Tibial artery (tissue), 4 donors: ENCODE measurements around the gene STS.
"Not testable (repeated sequence)": the region's sequence is repeated elsewhere in the genome, so short reads cannot be mapped to it uniquely, and the experiment has no call there.

ENCODE experiments used
- DNase-seq, 2 donors: peaks; one replicate each; pipeline ENCODE4 v3.0.0-alpha.2; 2019
- H3K27ac ChIP-seq, 2 donors: fragments of 200-600 bp; sonication (generic) in 1 of 2; 1 replicate in 1 of 2; 2 replicates in 1 of 2; pipeline ENCODE4 v1.5.1; 2018 to 2019; ENCODE audit warnings: mild to moderate bottlenecking in 1 of 2
- H3K27me3 ChIP-seq, 2 donors: fragments of 200-600 bp; sonication (generic) in 1 of 2; one replicate each; pipeline versions ENCODE4 v1.5.1 to v1.6.0; 2016 to 2019
- H3K36me3 ChIP-seq, 3 donors: fragments of 200-600 bp; sonication (generic) in 2 of 3; one replicate each; pipeline ENCODE4 v1.5.1; 2016 to 2019; ENCODE audit warnings: mild to moderate bottlenecking in 2 of 3
- H3K4me1 ChIP-seq, 4 donors: fragments of 200-600 bp; sonication (generic) in 2 of 4; 1 replicate in 3 of 4; 2 replicates in 1 of 4; pipeline ENCODE4 v1.5.1; 2016 to 2019
- H3K4me3 ChIP-seq, 2 donors: fragments of 200-600 bp; sonication (generic) in 1 of 2; 1 replicate in 1 of 2; 2 replicates in 1 of 2; pipeline ENCODE4 v1.5.1; 2018 to 2019; ENCODE audit warnings: mild to moderate bottlenecking in 2 of 2
- H3K9me3 ChIP-seq, 3 donors: fragments of 200-600 bp; sonication (generic) in 1 of 3; one replicate each; pipeline ENCODE4 v1.5.1; 2016 to 2019
- CTCF ChIP-seq, 2 experiments: fragments of 200-600 bp in 1 of 2; fragments of 450-650 bp in 1 of 2; IDR thresholded peaks; one replicate each; pipeline ENCODE4 v1.5.1; 2017 to 2019; ENCODE audit warnings: antibody characterized with exemption in 2 of 2, mild to moderate bottlenecking in 1 of 2, moderate library complexity in 1 of 2
- intact Hi-C: fragments of 100-400 bp; cut with DNase I; formaldehyde crosslinking; loops from one replicate; pipeline ENCODE4 v1.15.0; 2023; ENCODE audit warnings: low total_unique reads

STS gene

GRCh38 chrX:7164174-7164573 lies 16.7 kb downstream of the STS start:
- Histone ChIP-seq H3K9me3 (peaks cover 0 to 5% (median 0%) of the 10 kb centered on the region in 3 donors), H3K4me3 (no peak overlapping the region), H3K27me3 (no peaks in the 10 kb centered on the region), H3K27ac (no peak overlapping the region), H3K36me3 (no peaks in the 10 kb centered on the region), H3K4me1 (peaks cover 0 to 19% (median 9%) of the 10 kb centered on the region in 4 donors)
- no peak for DNase-seq
- TF ChIP-seq CTCF (IDR thresholded peaks at IDR 0.05) = no peak
- intact Hi-C loops = no loop called here

DNA sequence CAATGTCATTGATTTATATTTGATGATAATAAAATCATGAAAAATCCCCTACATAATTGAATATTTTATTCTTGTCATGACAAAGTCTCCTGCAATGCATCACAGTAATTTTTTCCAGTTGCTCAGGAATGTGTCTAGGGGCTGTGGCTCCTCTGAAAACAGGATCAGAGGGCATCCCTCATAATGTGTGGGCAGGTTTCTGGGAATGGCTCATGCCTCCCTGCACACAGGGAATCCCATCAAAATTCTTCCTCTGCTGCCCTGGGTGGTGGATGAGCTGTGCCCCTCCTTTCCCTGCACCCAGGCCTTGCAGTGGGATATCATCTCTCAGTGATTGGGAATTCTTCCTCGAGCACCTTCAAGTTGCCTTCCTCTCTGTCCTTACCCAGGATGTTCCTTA lies 20.9 kb downstream of the STS start:
- H3K36me3 ChIP-seq = no peaks in the 10 kb centered on the region
- no peak for DNase-seq
- intact Hi-C loops = no loop called here

DNA sequence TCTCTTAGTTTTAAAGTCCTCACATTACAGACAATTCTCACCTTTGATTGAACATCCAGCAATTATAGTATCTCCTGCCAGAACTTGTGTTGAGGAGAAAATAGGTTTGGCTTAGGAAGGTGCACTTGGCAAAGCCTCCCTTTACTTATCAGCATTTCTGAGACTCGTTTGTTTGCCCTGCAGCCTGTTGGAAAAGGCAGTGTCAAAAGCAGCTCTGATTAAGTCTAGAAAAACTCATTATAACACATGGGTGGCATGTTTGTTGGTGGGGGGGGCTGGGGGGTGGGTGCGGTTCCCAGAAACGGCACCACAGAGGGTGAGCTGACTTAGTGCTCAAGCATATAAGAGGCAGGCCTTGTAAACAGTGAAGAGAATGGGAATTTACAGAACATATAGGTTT lies 22.1 kb downstream of the STS start:
- Histone ChIP-seq H3K27ac (no peak overlapping the region), H3K4me1 (peaks cover 0 to under 1% (median 0%) of the 10 kb centered on the region in 4 donors), H3K9me3 (peaks cover 0 to 5% (median 0%) of the 10 kb centered on the region in 3 donors), H3K36me3 (no peaks in the 10 kb centered on the region), H3K4me3 (no peak overlapping the region), H3K27me3 (no peaks in the 10 kb centered on the region)
- intact Hi-C loops = no loop called here
- TF ChIP-seq CTCF (IDR thresholded peaks at IDR 0.05) = no peak
- DNase-seq = no peak

More for the DNA sequence above, 20.9 kb downstream of the STS start:
- H3K27ac ChIP-seq = no peak overlapping the region
- H3K4me1 ChIP-seq = peaks cover 0 to 13% (median 6%) of the 10 kb centered on the region in 4 donors
- no peak overlapping the region for H3K4me3 ChIP-seq
- H3K9me3 ChIP-seq = peaks cover 0 to 5% (median 0%) of the 10 kb centered on the region in 3 donors
- no peaks in the 10 kb centered on the region for H3K27me3 ChIP-seq
- TF ChIP-seq CTCF (IDR thresholded peaks at IDR 0.05) = no peak

DNA sequence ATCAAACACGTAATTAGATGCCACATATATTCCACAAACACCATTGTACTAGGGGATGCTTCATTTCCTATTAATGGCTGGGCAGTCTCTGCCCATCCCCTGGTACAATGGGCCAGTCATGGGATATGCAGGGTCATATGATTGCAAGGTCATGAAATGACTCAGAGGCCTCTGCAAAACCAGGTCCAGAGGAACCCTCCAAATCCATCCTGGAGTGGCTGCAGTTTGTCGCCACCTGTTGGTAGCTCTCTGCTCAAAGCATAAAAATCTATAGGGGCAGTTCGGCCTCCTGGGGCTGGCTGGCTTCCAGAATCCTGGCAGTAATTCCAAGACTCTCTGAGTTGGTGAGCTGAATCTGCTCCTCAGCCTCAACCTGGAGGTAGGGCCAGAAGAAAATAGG lies 23.4 kb downstream of the STS start:
- no peak for DNase-seq
- Histone ChIP-seq H3K4me3 (no peak overlapping the region), H3K9me3 (peaks cover 0 to 5% (median 0%) of the 10 kb centered on the region in 3 donors), H3K36me3 (no peaks in the 10 kb centered on the region), H3K27me3 (no peaks in the 10 kb centered on the region), H3K27ac (no peak overlapping the region), H3K4me1 (no peaks in the 10 kb centered on the region)
- intact Hi-C loops = no loop called here
- TF ChIP-seq CTCF (IDR thresholded peaks at IDR 0.05) = no peak

- H3K27me3 ChIP-seq, intact Hi-C loops, H3K4me3 ChIP-seq, H3K9me3 ChIP-seq, DNase-seq, H3K27ac ChIP-seq, H3K36me3 ChIP-seq, H3K4me1 ChIP-seq: not testable (repeated sequence)
These were observed 31.3 kb downstream of the STS start for GRCh38 chrX:7178859-7179258.

DNA sequence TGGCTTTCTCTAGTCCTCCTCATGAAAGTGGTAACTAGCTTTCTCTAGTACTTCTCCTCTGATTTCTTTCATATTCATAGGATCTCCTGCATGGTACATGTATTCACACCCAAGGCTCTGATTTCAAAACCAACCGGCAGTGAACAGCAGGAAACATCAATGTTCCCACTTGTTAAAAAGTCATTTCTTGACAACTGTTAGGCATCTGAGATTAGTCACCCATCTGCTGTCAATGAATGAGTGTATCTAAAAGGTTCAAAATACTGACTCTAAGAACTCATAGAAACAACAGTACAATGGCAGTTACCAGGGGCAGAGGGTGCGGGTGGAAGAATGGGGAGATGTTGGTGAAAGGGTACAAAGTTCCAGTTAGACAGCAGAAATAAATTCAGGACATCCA lies 31.9 kb downstream of the STS start:
- Histone ChIP-seq H3K4me1 (no peaks in the 10 kb centered on the region), H3K27ac (no peak overlapping the region), H3K9me3 (no peaks in the 10 kb centered on the region), H3K4me3 (no peak overlapping the region), H3K27me3 (no peaks in the 10 kb centered on the region), H3K36me3 (no peaks in the 10 kb centered on the region)
- intact Hi-C loops = no loop called here
- TF ChIP-seq CTCF (IDR thresholded peaks at IDR 0.05) = no peak
- no peak for DNase-seq
